Activated CD4-positive, alpha-beta T cell treated with anti-CD3 and anti-CD28 coated beads for 4 hours (primary cell): ENCODE results near the gene UQCRHL.

Source experiments
- DNase-seq, 2 donors: peaks; one replicate each; pipeline ENCODE4 v3.0.0-alpha.2; 2020

Gene UQCRHL

DNA sequence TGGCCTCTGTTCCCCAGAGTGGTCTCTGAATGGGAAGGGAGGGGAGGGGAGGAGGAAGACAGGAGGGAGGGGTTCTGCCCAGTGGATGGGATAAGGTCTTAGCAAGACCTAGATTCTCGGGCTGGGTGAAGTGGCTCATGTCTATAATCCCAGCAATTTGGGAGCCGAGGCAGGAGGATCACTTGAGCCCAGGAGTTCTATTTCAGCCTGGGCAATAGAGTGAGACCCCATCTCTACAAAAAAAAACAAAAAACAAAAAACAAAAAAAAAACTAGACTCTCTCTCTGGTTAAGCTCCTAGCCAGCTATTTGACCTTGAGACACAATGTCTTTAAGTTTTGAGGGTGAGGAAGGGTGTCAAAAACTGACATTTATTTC is 11.4 kb downstream of the UQCRHL start:
- DNase-seq = no peak

DNA sequence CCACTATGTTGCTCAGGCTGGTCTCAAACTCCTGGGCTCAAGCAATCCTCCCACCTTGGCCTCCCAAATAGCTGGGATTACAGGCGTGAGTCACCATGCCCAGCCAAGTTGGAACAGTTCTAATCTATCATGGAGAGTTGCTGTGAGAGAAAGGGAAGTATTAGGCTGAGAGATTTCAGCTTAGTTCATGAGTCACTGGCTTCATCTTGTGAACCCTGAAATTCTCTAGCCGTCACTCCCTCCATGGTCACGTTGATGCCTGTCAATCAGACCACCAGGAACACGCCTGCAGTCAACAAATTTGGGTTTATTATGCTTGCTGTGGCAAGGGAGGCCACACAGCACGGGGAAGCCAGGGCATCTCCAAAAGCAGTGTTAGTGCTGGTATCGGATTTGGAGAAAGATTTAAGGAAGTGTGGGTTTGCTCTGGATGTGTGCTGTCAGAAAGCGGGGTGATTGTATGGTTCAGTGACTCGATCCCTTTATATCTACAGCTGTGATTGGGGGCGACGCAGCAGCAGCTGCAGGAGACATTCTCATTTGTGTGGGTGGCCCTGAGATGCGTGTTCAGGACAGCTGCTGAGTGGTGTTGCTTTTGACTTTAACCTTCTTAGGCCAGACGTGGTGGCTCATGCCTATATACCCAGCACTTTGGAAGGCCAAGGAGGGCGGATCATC is 18.7 kb downstream of the UQCRHL start:
- no peak for DNase-seq

DNA sequence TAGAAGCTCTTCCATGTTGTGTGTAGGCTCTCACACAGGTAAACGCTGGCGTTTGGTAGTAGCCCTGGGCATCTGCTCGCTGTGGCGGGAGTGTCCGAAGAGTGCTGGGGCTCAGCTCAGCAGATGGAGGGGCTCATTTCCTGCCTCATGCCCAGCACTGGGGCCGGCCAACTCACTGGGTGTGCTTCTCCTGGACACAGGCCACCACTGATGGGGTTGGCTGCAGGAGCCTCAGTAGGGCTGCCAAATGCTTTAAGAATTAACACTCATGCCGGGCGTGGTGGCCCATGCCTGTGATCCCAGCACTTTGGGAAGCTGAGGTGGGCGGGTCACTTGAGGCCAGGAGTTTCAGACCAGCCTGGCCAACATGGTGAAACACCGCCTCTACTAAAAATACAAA is 20.9 kb downstream of the UQCRHL start:
- DNase-seq = no peak

DNA sequence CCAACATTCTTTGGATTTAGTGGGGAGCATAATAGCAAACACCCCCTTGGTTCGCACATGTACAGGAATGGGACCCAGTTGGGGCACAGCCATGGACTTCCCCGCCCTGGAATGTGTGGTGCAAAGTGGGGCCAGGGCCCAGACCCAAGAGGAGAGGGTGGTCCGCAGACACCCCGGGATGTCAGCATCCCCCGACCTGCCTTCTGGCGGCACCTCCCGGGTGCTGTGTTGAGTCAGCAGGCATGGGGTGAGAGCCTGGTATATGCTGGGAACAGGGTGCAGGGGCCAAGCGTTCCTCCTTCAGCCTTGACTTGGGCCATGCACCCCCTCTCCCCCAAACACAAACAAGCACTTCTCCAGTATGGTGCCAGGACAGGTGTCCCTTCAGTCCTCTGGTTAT is 21.8 kb downstream of the UQCRHL start:
- DNase-seq = no peak

DNA sequence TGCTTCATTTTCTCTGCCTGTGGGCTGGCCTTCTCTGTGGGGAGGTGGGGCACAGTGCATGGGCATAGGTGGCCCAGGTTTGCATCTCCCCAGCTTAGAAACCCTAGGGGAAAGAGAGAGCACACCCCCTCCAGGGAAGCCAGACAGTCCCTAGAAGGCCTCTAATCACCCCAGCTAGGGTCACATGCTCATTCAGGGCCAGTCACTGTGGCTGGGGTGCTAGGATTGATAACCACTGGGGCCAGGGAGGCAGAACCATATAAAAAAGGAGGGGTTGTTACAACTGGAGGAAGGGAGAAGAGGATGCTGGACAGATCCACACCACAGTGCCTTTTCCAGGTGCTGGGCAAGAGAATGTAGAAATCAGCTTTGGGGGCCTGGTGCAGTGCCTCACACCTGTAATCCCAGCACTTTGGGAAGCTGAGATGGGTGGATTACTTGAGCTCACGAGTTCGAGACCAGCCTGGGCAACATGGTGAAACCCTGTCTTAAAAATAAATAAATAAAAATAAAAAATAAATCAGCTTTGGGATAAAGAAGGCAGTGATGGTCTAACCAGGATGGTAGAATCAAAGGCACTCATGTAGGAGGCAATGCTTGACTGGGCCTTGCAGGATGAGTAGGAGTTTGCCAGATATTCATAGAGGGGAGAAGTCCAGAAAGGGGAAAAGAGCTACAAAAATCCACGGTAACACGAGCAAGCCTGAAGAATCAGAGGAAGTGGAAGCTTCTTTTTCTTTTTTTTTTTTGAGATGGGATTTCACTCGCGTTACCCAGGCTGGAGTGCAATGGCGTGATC is 29.3 kb downstream of the UQCRHL start:
- no peak for DNase-seq

DNA sequence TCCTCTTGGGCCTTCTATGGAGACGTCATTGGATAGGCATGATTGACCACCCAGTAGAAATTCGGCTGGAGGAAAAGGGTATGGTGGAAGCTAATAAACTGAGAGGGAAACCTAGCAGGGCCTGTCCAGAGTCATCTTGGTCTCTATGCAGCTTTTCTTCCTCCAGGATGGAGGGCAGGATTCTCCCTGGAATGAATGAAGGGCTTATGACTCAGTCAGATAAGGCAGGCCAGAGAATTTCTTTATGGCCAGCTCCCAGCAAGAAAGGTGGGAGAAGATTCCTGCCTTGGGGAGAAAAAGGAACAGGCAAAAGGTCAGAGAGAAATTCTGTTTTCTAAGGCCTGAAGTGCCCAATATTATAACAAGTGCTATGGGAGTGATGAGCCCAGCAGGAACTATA is 31.7 kb downstream of the UQCRHL start:
- DNase-seq = no peak

DNA sequence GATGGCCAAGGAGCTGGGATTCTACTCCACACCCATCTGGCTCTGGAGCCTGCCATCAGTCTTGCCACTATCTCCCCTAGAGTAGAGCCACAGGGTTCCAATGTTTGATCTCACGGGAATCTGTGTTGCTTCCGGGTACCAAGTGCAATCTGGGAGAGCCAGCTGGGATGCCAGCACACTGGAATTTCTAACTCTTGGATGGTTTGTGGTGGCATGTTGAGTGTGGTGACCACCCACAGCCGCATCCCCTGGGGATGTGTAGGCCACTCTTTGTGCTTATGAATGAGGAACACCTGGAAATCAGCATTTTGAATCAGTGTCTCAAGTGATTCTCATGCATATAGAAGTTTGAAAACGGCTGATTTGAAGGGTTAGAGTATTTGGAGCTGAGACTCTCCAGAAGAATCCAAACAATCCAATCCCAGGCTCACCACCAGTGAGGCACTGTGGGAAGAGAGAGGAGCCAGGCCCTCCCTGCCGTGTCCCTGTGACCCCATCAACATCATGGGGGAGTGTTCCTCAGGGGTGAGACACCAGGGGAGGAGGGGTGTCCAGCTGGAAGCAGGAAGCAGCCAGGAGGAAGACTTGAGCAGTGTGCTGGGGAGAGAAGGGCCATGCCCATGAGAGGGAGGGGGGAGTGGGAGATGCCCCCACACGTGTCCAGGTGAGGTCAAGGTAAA is 35.5 kb downstream of the UQCRHL start:
- no peak for DNase-seq

DNA sequence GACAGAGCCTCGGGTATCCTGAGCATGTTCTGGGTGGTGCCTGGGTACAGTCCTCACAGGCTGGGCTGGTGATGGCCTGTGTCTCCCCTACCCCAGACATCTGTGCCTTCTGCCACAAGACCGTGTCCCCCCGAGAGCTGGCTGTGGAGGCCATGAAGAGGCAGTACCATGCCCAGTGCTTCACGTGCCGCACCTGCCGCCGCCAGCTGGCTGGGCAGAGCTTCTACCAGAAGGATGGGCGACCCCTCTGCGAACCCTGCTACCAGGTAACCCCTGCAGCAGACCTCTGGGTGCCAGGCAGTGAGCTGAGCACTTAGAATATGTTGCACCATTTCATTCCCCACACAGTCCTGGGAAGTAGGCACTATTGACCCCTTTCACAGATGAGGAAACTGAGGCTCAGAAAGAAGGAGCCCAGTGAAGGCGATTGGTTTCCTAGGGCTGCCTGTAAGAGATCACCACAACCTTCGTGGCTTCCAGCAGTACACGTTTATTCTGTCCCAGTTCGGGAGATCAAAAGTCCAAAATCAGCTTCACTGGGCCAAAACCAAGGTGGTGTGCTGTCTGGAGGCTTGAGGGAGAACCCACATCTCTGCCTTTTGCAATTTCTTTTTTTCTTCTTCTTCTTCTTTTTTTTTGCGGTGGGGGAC is 37.0 kb downstream of the UQCRHL start:
- DNase-seq = no peak

DNA sequence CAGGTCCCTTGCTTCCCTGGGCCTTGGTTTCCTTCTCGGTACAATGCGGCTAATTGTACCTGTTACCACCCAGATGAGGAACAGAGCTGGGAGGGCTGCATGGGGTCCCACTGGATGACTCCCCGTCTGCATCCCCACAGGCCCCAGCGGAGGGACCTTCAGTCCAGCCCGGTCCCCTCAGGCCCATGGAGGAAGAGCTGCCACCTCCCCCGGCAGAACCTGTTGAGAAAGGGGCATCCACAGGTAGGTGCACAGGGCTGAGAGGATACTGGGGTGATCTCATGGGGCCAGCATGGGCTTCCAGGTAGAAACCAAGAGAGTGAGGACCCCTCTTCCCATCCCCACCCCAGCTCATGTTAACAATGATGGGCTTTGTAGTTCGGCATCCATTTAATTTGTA is 39.1 kb downstream of the UQCRHL start:
- DNase-seq = no peak

DNA sequence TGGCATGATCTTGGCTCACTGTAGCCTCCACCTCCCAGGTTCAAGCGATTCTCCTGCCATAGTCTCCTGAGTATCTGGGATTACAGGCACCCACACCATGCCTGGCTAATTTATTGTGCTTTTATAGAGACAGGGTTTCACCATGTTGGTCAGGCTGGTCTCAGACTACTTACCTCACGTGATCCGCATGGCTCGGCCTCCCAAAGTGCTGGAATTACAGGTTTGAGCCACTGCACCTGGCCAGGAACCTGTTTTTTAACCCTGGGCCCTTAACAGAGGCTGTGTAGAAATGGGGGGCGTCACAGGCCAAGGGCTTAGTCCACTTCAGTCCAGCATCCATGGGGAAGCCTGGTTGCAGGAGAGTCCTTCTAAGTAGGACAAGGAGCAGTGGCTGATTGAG is 39.5 kb downstream of the UQCRHL start:
- DNase-seq = no peak

DNA sequence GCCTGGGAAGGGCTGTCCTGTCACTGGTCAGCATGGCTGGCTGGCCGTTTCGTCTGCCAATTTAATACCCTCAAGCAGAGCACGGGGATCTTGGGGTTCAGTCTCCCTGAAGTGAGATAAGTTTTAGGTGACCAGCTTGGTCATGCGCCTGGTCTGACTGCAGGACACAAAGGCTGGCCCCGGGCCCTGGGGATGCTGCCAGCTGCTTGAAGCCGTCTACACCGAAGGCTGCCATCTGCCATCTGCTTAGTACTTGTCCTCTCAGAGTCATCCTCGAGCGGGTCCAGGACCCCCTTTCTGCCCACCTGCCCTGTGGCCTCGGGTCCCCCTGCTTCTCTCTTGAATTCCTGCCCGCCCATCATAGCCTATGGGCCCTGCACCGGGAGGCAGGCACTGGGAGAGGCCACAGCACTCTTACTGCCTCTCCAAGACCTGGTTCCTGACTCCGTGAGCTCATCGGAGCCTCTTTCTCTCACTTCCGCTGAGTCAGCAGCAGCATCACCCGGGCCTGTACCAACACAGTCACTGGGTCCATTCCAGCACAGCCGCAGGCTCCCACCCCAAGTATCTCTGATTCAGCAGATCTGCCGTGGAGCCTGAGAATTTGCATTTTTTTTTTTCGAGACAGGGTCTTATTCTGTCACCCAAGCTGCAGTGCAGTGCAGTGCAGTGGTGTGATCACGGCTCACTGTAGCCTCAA is 41.8 kb downstream of the UQCRHL start:
- DNase-seq = no peak

DNA sequence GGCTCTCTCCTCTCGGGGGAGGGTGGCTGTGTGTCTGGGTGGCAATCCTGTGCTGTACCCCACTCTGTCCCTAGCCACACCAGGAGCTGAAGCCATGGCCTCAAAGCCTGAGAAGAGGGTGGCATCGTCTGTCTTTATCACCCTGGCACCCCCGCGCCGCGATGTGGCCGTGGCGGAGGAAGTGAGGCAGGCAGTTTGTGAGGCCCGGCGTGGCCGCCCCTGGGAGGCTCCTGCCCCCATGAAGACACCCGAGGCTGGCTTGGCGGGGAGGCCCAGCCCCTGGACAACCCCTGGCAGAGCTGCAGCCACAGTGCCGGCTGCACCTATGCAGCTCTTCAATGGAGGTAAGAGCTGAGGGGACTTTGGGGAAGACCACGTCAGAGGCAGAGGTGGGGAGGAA is 42.6 kb downstream of the UQCRHL start:
- DNase-seq = no peak

DNA sequence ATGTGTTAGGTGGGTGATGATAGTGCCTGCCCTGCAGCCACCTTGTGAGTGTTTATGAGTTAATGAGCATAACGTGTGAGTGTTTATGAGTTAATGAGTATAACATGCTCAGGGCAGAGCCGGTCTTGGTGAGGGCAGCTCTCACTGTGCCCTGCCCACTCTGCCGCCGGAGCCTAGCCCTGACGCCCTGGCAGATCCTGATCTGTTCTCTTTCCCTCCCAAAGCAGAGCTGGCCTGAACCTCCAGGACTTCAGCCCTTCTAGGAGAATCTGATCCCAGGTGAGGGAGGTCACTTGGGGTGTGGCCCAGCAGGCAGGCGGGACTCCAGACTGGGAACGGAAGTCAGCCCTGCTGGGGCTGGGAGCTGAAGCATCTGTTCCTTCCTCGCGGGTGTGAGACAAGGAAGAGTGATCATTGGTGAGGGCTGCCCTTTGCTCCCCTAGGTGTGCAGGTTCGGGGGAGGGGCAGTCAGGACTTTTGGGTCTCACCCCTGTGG is 43.1 kb downstream of the UQCRHL start:
- no peak for DNase-seq

DNA sequence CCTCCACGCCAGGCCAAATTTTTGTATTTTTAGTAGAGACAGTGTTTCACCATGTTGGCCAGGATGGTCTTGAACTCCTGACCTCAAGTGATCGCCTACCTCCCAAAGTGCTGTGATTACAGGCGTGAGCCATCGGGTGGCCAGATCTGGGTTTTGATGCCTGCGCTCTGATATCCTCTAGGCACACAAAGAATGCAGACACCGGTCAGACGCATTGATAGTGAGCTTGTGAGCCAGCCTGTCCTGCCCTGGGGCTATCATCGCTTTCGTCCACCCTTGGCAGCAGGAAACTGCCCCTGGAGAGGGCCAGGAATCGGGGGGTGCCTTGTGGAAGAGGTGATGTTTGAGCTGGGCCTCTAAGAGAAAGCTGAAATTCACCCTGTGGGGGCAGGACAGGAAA is 44.9 kb downstream of the UQCRHL start:
- no peak for DNase-seq

DNA sequence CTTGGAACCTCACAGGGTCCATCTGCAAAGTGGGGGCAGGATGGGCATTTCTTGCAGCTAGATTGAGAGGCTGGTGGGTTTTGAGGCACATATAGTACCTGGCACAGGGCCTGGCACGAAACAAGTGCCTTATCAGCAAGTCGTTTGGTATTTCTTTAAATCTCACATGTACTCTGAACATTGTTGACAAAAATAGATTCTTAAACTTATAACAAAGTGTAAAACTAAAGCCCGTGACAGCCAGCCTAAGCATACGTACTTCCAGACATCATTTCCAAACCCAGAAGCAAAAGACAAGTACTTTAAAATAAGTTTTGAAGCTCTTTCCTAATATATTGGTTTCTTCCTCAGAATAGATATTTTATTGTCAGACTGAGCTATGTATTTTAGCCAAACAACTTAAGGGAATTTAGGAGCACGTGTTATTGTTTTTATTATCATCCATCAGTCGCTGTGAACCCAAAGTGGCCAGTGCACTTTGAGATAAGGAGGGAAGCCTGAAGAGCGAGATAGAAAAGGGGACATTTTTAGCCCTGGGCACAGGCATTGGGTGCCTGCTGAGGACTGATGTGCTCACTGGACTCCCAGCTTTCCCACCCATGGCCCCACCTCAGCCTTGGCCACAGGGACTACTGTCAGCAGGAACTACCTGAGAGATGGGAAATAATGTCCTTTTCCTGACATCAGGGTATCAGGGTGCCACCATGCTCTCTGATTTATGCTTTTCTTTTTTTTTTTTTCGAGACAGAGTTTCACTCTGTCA is 45.9 kb downstream of the UQCRHL start:
- DNase-seq = no peak

DNA sequence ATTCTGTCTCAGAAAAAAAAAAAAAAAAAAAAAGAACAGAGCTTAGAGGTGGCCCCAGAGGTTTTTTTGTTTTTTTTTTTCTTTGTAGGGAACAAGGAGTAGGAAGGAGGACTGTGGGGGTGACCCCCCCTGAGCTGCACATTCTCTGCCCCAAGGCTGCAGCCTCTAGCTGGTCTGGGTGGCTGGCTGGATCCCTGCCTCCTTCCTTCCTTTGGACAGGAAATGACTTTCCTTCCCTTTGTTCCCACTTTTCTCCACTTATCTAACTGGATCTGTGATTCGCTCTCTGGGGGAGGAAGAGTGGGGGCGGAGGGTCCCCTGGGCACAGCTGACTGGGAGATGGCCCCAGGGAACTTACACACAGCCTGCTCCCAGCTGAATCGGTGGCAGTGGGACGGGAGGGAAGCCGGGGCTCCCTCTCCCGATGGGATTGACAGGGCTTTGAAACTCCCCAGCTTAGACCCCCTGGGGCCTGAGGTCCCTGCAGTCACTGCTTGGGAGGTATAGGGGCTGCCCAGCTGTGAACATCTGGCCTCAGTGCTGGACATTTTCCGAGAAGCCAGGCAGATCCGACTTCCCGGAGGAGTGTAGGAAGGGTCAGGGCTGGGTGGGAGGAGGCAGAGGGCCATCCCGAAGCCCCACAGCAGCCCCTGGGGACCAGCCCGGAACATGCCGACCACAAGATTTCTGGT is 46.8 kb downstream of the UQCRHL start:
- DNase-seq = no peak

DNA sequence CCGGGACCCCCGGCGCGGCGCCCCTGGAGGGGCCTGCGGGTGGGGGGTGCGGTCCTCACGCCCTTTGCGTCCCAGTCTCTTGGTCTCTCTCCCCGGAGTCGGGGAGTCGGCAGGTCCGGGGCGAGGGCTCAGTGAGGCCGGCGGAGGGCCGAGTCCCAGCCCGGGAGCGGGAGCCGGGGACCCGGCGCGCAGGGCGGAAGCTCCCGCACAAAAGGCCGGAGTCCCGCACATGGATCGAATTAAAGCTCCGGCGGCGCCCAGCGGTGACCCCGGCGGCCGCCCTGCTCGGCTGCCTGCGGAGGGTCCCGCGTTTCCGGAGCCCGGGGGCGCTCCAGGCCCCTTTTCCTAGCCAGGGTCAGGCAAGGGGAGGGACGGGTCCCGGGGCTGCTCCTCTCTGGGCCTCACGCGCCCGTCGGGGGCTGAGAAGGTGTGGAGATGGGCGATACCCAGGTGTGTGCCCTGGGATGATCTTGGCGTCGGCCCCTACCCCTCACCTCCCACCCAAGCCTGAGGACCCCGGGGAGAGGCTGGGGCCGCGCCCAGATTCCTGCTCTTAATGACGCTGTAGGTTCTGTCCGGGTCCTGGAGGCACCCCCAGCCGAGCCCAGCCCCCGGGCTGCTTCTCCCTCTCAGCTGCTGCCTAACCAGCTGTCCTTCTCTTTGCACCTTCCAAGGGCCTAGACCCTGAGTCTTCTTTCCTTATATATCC is 48.3 kb downstream of the UQCRHL start:
- DNase-seq = no peak

DNA sequence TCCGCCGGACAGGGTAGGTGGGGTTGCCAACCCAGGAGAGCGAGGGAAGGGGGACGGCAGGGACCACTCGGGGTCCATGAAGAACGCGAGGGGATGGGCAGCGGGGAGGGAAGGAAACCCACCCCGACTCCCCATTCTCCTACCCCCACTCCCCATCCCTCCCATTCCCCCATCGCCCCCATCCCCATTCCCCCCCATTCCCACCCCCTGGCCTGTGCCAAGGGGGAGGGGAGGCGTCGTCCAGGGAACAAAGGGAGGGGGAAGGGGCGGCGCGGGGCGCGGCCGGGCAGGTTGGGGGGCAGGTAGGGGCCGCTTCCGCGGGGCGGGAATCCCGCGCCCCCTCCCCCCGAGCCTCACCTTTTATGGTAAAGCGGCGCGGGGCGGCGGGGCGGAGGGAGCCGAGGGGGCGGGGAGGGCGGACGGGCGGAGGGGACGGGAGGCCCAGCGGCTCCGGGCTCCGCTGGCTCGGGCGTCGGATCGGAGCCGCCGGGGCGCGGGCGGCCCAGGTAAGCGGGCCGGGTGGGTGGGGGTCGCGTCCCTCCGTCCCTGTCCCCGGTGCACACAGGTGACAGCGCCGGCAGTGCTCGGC is 49.0 kb downstream of the UQCRHL start, which contains the start of gene FBLIM1:
Gene FBLIM1, plus strand, starts transcription at position 453 of the 589 bp plus-strand sequence. CDS start 6,189 bp downstream, outside the sequence.
- no peak for DNase-seq

DNA sequence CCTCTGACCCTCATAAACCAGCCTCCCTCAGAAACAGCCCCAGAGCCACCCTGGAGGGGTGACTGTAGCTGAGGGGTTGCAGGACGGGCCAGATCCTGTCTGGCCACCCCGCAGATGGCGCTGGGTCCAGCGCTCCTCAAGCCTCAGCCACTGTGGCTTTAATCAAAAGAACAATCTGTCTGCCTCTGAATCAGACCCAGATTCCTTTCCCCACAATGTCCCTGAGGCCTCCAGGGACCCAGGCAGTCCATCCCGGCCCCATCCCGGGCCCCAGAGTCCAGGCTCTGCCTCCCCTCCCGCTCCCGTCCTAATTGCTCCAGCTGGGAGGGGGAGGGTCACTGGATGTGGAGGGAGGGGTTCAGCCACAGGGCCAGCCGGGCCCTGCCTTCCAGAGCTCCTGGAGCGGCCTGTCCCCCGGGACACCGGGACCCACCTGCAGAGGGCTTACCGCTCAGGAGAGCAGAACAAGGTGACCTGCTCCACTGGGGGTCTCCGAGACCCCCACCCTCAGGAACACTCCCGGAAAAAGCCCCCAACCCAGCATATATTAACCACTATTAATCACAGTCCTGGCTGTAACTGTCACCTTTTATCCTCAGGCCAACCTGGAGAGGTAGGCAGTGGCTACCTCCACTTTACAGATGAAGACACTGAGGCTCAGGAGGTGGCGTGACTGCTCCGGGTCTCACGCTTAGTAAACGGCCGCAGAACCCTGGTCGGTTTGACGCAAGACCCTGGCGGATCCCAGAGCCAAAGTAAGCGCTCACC is 49.7 kb downstream of the UQCRHL start:
- DNase-seq = no peak
